ENCODE results near the gene GPR176.
A peak's percentile ranks its signal among the peaks of the same experiment; 100 is the strongest.

GPR176 gene

DNA sequence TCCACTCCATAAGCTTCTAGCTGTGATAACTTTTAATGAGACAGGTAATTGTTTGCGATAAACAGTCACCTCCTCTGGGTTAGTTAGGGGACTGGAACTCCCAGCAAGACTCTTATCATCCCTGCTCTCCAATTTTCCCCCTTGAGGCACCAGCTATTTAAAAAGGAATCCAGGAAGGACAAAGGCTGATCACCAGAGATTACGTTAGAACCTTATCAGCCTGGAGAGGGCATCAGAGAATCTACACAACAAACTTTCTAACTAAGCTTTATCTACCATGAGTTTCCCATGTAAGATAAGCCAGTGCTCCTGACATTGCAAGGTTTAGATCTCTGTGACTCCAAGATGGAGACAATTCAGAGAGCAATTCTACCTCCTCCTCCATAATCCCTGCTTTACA is 31.3 kb downstream of the GPR176 start:
- DNase-seq: no peak

DNA sequence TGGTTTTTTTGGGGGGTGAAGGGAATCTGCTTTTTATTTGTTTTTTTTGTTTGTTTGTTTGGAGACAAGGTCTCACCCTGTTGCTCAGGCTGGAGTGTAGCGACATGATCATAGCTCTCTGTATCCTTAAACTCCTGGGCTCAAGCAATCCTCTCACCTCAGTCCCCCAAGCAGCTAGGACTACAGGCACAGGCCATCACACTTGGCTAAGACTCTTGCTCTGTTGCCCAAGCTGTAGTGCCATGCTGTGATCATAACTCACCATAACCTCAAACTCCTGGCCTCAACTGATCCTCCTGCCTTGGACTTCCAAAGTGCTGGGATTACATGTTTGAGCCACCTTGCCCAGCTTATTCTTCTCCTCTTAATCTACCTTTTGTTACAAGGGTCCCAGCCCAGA is 31.8 kb downstream of the GPR176 start:
- DNase-seq: no peak

DNA sequence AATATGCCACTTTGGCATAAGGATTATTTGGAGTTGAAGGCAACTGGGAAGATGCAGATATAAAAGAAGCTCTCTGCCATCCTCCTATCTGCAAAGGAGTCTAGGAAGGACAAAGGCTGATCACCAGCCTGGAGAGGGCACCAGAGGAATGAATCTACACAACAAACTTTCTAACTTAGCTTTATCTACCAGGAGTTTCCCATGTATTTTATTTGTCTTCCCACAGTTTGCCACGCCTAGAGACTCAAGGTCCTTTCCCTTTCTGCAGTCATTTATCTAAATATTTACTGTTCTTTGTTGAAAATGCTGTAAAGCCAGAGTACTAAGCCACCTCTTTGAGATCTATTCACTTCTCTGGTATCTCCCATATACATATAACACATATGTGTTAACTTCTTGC is 32.2 kb downstream of the GPR176 start:
- DNase-seq: no peak

DNA sequence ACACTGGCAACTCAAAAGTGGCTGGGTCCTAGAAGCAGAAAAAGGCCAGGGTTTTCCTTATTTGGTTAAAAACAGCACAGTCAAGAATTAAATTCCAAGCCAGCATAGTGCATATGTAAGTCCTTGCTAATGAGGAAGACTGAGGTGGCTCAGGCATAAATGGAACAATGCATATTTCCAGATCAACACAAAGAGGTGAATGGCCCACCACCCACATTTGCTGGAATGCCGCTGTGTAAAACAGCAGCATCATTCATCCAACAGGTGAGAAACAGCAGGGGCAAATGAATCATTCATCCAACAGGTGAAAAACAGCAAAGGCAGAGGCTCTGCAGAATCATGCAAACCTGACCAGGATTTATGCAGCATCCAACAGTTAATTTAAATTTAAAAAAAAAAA is 32.9 kb downstream of the GPR176 start:
- no peak for DNase-seq

DNA sequence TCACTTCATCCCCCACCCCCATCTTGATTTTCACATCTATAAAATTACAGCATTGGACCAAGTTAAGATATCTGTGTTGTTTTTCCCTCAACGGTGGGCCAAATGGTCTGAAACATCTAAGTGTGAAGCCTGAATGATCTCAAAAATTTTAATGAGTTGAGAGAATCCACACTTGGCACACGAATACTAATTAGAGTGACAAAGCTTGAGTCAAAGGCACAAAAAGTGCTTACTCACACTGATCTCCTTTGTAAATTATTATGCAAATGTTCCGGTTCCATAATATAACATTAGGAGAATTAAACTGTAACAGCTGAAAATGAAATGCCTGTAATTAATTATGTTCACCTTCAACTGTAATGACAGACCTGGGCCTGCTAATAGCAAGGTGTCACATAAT is 33.6 kb downstream of the GPR176 start:
- no peak for DNase-seq

DNA sequence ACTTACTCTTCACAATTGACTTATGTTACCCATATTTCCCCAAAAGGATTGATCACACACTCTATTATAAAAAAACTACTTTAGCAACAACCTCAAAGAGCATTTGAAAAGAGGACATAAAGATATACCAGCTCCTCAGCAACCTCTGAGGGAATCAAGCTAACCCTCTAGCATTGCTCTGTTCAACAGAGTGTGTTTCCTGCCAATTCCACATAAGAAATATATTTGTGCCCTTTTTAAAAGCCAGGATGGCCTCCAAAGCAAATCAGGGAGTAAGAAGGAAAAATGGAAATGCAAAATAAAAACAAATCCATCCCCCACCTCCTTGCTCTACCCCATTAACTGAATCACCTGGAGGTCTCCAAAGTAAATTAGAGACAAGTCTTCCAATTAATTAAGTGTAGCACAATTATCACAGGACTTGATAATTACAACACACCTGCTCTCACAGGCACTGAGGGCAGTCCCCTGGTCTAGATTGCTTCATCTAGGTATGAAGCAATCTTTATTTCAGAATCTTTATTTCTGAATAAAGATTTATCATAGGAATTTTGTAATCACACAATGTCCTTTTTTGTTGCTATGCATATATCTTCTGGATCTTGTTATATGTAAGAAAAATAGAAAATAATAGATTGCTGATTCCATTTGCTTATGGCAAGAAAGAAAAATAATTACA is 34.8 kb downstream of the GPR176 start:
- no peak for DNase-seq

DNA sequence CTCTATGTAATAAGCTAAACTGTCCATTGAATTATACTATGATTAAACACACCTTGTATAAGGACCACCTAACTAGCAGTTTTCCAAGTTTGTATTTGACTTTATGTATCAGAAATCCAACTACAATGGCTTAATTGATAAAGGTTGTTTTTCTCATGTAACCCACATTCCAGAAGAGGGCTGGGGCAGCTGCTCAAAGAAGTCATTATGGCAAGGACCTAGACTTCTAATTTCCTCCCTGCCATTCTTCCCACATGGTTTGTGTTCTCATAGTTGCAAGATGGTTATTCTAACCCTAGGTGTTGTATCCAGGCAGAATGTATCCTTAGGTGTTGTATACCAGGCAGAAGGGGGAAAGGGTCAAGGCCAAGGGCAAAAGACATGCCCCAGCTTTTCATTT is 35.7 kb downstream of the GPR176 start:
- DNase-seq: no peak

DNA sequence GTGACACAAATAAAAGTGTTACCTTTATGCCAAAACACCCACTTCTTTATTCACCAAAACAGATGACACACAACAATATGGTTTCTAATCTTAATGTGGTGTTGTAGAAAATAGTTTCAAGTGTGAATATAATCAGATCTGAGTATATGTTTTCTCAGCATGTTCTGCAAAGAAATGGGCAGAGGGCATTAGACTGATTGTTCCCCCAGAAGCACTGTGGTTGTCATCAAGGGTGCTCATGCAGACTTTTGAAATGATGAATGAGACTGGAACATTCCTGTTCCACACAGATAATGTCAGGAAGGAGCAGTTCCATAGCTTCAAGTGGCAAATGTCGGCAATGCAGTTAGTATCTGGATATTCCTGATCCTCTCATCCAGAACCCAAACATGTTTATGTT is 37.5 kb downstream of the GPR176 start:
- no peak for DNase-seq

DNA sequence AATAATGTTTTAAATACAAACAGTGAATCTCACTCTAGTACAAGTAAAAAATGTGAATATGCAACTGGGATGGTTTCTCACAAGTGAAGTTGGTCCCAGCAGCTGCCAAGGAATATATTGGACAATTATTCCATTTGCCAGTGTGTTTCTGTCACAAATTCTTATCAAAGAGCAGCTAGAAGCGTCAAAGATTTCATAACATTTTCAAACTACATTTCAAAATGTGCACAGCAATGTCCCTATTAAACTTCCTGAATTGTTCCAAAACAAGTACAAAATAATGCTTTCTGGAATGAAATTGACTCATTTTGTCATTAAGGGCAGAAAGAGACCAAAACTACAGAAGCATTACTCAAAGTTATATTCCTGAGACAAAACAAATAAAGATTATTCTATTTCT is 38.3 kb downstream of the GPR176 start:
- DNase-seq: no peak

DNA sequence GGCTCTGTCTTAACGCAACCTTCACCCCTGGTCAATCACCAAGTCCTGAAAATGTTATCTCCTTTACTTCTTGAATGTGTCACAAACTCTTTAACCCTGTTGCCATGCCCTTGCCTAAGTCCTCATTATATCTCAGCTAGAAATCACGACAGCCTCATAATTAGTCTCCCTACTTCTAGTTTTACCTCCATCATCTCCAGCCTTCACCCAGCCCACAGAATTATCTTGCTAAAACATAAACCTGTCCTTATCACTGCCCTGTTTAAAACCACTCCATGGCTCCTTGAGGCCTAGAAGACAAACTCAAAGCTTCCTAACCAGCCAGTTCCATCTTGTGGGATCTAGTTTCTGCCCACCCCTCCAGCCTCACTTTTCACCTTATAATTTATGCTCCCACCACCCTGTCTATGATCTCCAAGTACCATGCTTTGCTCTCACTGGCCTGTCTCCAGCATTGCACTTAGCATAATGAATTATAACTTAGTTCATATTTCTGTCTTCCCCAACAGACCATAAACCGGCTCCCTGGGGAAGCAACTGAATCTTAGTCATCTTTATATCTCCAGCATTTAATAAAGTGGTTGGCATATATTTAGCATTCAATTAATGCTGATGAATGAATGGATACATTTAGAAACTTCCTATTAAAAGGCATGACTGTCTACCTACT is 39.2 kb downstream of the GPR176 start:
- no peak for DNase-seq

DNA sequence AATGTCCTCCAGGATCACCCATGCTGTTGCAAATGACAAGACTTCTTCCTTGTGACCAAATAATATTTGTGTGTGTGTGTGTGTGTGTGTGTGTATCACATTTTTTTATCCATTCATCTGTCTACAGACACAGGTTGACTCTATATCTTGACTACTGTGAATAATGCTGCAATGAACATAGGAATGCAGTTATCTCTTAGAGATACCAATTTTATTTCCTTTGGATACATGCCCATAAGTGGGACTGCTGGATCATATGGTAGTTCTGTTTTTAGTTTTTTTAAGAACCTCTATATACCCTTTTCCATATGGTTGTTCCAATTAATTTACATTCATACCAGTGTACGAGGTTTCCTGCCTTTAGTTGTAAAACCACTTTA is 41.7 kb downstream of the GPR176 start:
- DNase-seq: no peak

DNA sequence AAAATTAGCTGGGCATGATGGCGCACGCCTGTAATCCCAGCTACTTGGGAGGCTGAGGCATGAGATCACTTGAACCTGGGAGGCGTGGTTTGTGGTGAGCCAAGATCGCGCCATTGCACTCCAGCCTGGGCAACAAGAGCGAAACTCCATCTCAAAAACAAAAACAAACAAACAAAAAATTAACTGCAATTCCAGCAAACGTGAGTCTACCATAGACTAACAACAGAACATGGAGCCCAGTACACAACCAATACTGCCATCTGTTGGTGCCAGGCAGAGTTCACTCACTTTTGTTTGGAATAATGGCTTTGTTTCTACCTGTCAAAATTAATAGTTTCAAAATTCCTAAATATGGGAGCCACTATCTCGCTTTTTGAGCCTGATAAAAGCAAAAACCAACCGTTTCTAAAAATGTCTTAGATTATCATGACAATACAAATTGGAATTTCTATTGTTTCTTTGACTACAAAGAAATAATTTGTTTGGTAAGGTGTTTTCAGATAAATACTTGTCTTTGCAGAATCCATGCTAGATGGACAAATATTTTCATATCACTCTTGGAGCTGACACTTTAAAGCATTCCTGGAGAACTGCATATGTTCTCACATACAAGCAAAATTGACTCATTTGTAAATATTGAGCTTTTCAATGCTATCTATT is 45.0 kb downstream of the GPR176 start:
- DNase-seq: peak; percentile 1

DNA sequence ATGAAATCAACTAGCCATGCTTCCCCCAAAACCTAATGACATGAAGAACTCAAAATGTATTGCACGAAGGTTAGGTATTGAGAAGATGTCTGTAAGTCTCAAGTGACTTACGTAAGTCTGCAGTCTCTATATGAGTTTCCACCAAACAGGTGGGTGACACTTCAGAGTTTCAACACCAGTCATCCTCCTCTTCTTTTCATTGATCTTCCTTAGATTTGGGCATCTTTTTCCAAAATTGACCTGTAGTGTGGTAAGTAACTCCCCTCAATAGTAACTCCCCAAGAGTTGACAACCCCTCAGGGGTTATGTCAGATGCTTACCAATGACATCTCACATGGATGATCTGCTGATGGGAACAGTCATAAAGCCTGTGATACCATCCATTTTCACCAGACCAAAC is 46.1 kb downstream of the GPR176 start:
- DNase-seq: no peak

DNA sequence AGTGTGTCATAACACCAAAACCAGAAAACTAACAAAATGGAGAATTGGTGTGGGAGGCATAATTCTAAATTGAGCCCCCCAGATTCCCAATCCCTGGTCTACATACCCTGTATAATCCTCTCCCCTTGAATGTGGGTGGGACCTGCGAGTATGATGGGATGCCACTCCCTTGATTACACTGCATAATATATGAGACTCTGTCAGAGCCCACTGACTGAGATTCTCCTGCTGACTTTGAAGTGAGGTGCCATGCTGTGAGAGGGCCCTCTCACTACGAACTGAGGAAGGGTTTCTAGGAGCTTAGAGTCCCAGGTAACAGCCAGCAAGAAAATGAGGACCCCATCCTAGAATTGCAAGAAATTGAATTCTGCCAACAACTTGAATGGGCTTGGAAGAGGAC is 49.5 kb downstream of the GPR176 start:
- no peak for DNase-seq

DNA sequence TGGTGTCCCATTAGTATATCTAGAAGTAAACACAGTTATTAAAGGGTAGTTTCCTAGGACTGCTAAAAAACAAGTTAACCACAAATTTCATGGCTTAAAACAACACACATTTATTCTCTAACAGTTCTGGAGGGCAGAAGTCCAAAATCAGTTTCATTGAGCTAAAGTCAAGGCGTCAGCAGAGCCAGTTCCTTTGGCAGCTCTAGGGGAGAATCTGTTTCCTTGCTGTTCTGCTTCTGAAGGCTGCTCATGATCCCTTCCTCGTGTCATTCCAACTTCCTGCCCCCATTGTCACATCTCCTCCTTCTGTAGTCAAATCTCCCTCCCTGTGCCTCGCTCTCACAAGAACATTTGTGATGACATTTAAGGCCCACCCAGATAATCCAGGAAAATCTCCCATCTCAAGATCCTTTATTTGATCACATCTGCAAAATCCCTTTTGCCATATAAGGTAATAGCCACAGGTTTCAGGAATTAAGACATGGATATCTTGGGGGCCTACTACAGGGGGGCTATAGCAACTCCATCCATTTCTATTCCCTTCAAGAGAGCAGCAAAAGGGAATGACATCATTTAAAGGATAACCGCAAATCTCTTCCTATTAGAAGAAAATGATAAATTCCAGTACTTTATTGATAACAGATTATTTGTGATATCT is 50.1 kb downstream of the GPR176 start:
- DNase-seq: no peak

DNA sequence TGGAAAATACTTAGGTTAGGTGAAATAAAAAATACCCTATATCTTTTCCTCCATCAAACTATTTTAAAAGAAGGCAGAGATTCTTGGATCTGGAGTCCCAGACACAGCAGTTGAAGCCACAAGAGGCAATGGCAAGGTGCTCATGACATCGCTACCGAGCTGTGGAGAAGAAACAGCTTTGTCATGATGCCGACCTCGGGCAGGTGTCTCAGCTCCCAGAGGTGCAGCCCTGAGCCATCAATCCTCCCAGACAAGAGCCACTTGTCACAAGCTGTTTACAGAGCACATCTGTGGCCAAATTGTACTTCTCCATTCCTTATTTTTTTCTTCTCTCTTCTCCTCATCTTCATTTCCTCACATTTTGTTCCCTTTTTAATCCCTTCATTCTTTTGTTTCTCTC is 50.8 kb downstream of the GPR176 start:
- no peak for DNase-seq

DNA sequence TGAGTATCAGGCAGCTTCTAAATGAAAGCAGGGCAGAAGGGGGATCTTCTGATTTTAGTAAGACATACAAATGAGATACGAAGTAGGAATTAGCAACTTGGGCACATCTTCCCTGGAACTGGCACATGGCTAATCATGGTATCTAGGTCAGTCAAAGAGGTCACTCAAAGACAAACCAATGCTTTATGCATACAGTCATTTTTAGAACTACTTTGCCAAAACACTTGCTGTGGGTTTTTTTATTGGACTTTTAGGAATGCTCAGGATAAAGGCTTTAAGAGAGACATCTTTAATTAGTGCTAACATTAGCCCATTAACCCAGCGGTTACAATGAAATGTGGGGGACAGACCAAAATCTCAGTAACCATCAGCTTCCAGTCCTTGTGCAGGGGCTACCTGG is 51.7 kb downstream of the GPR176 start:
- no peak for DNase-seq

DNA sequence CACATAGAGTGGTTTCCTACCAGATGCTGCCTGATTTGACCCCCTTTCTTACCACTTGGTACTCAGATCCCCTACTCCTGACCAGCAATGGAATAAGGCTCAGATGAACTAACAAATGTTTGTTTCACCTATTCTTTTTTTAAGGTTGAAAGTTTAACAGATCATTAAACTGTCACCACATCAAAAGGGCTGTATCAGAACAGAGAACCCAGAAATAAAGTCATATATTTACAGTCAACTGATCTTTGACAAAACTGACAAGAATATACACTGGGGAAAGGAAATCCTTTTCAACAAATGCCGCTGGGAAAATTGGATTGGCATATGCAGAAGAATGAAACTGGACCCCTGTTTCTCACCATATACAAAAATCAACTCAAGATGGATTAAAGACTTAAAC is 56.0 kb downstream of the GPR176 start:
- DNase-seq: no peak

DNA sequence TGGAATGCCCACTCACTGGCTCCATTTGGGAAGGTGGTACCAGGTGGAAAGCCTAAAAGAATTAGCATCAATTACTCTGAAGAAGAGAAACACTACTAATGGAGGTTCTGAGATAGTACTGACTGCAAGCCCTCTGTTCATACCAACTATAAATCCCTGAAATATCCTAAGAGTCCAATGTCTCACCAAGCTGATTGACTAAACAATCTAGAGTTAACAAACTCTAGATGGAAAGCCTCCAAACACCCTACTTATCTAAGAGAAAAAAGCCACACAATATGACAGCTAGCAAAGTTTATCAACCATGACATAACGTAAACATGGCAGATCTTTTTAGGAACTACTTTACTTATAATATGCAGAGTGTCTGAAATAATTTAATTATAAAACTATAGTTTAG is 59.2 kb downstream of the GPR176 start:
- DNase-seq: no peak

DNA sequence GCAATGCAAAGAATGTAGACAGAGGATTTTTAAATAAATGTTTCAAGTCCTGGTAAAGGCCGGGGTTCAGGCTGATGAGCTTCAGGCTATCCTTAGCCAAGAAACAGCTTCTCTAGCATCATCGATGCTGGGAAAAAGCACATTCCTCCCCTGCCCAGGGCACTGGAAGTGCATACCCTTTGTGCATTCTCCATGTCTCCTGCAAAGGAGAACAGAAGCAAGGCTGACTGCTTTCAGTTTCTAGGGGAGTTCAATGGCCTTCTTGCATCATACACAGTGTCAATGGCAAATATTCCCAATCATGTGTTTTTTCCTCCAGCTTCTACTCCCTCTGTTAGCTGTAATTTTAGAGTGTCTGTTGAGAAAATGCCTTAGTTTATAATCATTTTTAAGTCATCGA is 59.9 kb downstream of the GPR176 start:
- no peak for DNase-seq

DNA sequence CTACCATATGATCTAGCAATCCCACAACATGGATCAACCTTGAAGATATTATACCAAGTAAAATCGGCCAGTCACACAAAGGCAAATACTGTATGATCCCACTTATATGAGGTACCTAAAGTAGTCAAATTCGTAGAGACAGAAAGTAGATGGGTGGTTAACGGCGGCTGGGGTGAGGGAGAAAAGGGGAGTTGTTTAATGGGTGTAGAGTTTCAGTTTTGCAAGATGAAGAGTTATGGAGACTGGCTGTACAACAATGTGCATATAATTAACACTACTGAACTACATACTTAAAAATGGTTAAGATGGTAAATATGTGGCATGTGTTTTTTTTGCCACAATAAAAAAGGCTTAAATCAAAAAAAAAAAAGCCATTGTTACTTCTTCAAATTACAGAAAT is 60.4 kb downstream of the GPR176 start:
- no peak for DNase-seq

DNA sequence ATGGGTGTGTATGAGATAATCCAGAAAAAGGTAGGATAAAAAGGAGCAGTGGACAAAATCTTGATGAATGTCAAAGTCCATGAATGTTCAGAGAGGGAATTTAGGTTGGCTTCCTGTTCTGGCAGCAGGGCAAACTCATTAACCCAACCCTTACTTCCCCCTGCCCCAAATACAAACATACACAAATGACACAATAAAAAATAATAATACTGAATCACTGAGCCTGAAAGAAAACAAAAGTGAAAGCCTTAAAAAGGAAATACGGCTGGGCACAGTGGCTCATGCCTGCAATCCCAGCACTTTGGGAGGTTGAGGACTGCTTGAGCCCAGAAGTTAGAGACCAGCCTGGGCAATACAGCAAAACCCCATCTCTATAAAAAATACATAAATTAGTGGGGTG is 62.9 kb downstream of the GPR176 start:
- DNase-seq: no peak

DNA sequence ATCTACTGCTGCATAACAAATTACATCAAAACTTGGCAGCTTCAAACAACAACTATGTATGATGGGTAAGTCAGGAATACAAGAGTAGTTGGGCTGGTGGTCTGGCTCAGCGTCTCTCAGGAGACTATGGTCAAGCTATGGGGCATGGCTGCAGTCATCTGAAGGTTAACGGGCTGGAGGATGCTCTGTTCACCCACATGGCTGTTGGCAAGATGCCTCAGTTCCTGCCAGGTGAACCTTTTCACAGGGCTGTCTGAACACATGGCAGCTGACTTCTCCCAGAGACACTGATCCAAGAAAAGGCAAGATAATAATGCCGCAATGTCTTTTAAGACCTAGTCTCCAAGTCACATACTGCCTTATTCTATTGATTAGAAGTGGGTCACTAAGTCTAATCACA is 63.7 kb downstream of the GPR176 start:
- DNase-seq: no peak

DNA sequence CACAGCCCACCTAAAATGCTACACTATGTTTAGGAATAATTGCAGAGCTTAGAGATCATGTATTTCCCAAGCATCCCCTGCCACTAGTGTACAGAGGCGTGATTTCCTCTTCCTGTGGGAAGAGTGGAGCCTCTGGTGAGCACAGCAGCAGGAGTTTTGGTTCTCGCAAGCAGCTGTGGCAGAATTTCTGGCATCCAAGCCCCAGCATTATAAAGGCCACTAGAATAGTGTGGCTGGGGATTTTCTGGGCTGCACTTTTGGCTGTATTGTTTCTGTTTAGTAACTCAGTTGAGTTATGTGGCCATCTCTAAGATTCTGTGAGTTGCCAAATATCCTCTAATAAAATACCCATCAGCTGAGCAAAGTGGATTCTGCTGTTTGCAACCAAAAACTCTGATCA is 64.7 kb downstream of the GPR176 start:
- DNase-seq: no peak
